Tibial nerve (tissue), 4 donors: ENCODE measurements around the gene OR2A1.
"Not testable (repeated sequence)": the region's sequence is repeated elsewhere in the genome, so short reads cannot be mapped to it uniquely, and the experiment has no call there.

Experiments used
- CTCF ChIP-seq, 5 experiments: fragments of 200-600 bp in 3 of 5; fragments of 450-650 bp in 2 of 5; sonication (generic) in 3 of 5; IDR thresholded peaks; one replicate each; pipeline ENCODE4 v1.5.1; 2016 to 2019; ENCODE audit warnings: antibody characterized with exemption in 5 of 5, mild to moderate bottlenecking in 3 of 5, moderate library complexity in 2 of 5
- EP300 ChIP-seq, 2 donors: sonication (generic); formaldehyde crosslinking; IDR thresholded peaks; one replicate each; pipeline ENCODE4 v1.6.1; 2017; ENCODE audit warnings: antibody characterized with exemption in 2 of 2, mild to moderate bottlenecking in 1 of 2
- POLR2A ChIP-seq, 2 donors: fragments of 450-650 bp; IDR thresholded peaks; one replicate each; pipeline ENCODE4 v1.6.1; 2017; ENCODE audit warnings: antibody characterized with exemption in 2 of 2, mild to moderate bottlenecking in 2 of 2, moderate library complexity in 2 of 2

GRCh38 chr7:144283716-144284115 lies 28.5 kb upstream of the OR2A1 start:
- not testable (repeated sequence) for TF ChIP-seq CTCF, EP300, POLR2A (IDR thresholded peaks at IDR 0.05)
